IPS-20b (cell line): ENCODE results near the gene PNRC1.
A peak's percentile ranks its signal among the peaks of the same experiment; 100 is the strongest.
"Not testable (repeated sequence)": the region's sequence is repeated elsewhere in the genome, so short reads cannot be mapped to it uniquely, and the experiment has no call there.

Source experiments
- H3K27ac ChIP-seq: one replicate; pipeline ENCODE4 v1.5.1; 2013; ENCODE audit warnings: low read length
- H3K27me3 ChIP-seq: 2 replicates; pipeline ENCODE4 v1.6.1; 2013; ENCODE audit warnings: mild to moderate bottlenecking, low read length, inconsistent platforms; ENCODE audit not compliant: insufficient read depth
- H3K36me3 ChIP-seq: 2 replicates; pipeline ENCODE4 v1.6.1; 2013; ENCODE audit warnings: low read depth, mild to moderate bottlenecking, inconsistent platforms, low read length, moderate library complexity; ENCODE audit not compliant: insufficient read depth
- H3K4me1 ChIP-seq: 2 replicates; pipeline ENCODE4 v1.6.1; 2013; ENCODE audit warnings: mild to moderate bottlenecking, control low read depth, inconsistent platforms, low read length, moderate library complexity; ENCODE audit not compliant: insufficient read depth
- H3K4me3 ChIP-seq: 2 replicates; pipeline ENCODE4 v1.5.1; 2013; ENCODE audit warnings: mild to moderate bottlenecking, low read length, inconsistent platforms
- H3K9ac ChIP-seq: 2 replicates; pipeline ENCODE4 v1.6.1; 2013; ENCODE audit warnings: low read depth, mild to moderate bottlenecking, inconsistent platforms, low read length, moderate library complexity
- H3K9me3 ChIP-seq: 2 replicates; pipeline ENCODE4 v1.6.1; 2013; ENCODE audit warnings: mild to moderate bottlenecking, low read depth, low read length, inconsistent platforms; ENCODE audit not compliant: insufficient read depth

PNRC1 gene

GRCh38 chr6:89063881-89064280 lies 16.7 kb upstream of the PNRC1 start:
- H3K27ac ChIP-seq, result no peak overlapping the region
- no peaks in the 10 kb centered on the region for H3K36me3 ChIP-seq
- no peaks in the 10 kb centered on the region for H3K27me3 ChIP-seq
- H3K9me3 ChIP-seq, result no peaks in the 10 kb centered on the region
- H3K4me3 ChIP-seq, result no peak overlapping the region
- H3K9ac ChIP-seq, result no peak overlapping the region
- no peaks in the 10 kb centered on the region for H3K4me1 ChIP-seq

DNA sequence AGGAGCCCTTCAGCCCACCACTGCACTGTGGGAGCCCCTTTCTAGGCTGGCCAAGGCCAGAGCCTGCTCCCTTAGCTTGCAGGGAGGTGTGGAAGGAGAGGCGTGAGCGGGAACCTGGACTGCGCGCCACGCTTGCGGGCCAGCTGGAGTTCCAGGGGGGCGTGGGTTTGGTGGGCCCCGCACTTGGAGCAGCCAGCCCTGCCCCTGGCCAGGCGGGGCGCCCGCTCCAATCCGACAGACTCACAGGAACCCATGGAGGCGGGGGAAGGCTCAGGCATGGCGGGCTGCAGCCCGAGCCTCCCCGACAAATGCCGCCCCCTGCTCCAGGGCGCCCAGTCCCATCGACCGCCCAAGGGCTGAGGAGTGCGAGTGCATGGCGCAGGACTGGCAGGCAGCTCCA lies 15.6 kb upstream of the PNRC1 start:
- H3K27ac ChIP-seq, H3K4me1 ChIP-seq, H3K9ac ChIP-seq, H3K36me3 ChIP-seq, H3K4me3 ChIP-seq, H3K27me3 ChIP-seq, H3K9me3 ChIP-seq: not testable (repeated sequence)

DNA sequence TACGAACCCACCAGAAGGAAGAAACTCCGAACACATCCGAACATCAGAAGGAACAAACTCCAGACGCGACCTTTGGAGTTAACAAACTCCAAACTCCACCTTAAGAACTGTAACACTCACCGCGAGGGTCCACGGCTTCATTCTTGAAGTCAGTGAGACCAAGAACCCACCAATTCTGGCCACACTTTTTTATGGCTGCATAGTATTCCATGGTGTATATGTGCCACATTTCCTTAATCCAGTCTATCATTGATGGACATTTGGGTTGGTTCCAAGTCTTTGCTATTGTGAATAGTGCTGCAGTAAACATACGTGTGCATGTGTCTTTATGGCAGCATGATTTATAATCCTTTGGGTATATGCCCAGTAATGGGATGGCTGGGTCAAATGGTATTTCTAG lies 14.4 kb upstream of the PNRC1 start:
- H3K9ac ChIP-seq, H3K4me3 ChIP-seq, H3K36me3 ChIP-seq, H3K27me3 ChIP-seq, H3K27ac ChIP-seq, H3K4me1 ChIP-seq, H3K9me3 ChIP-seq: not testable (repeated sequence)

DNA sequence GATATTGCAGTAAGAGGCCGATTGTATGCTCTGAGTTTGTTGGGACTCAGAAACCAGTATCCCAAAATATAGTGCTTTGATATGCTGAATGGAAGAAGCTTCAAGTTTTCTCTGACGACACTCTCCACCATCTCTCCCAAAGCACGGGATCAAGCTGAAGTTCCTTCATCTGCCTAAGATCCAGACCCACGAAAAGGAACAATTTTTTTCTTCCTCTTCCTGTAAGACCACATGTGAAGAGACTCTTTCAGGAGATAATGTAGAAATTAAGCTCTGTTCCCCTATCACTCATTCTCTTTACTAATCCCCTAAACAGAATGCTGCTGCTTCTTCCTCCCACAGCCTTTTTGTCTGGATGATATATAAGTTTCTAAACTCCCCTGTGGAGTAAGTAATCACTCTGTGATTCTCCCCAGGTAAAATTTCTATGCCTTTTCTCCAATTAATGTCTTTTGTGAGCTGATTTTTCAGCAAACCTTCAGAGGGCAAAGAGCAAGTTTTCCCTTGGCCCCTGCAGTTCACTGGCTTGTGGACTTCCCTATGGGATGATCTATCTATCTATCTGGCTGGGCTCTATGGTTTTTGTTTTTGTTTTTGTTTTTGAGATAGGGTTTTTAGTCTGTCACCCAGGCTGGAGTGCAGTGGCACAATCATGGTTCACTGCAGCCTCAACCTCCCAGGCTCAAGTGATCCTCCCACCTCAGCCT lies 13.5 kb upstream of the PNRC1 start:
- no peaks in the 10 kb centered on the region for H3K36me3 ChIP-seq
- H3K27ac ChIP-seq, result no peak overlapping the region
- no peaks in the 10 kb centered on the region for H3K4me1 ChIP-seq
- no peaks in the 10 kb centered on the region for H3K9me3 ChIP-seq
- no peaks in the 10 kb centered on the region for H3K27me3 ChIP-seq
- H3K9ac ChIP-seq, result no peak overlapping the region
- no peak overlapping the region for H3K4me3 ChIP-seq

- H3K4me1 ChIP-seq, result no peaks in the 10 kb centered on the region
- H3K9ac ChIP-seq, result no peak overlapping the region
- H3K4me3 ChIP-seq, result no peak overlapping the region
- no peaks in the 10 kb centered on the region for H3K36me3 ChIP-seq
- H3K27ac ChIP-seq, result no peak overlapping the region
- no peaks in the 10 kb centered on the region for H3K9me3 ChIP-seq
- H3K27me3 ChIP-seq, result no peaks in the 10 kb centered on the region
Observed at GRCh38 chr6:89067796-89068195, 12.8 kb upstream of the PNRC1 start.

DNA sequence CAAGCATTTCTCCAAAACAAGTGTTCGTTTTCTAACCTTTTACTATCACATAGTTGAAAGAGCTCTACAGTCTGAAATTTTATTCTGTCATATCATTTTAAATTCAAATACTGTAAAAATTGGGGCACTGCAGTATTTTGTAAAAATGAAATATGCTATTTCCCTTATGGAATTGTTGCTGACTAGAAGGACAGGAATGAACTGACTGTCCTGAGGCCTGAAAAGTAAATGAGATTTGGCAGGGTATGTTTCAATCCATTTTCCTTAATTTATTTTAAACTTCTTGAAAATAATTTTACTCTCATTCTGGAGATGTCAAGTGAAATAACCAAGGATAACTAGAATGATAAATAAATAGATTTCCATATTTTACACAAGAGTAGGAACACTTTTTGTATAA lies 11.9 kb upstream of the PNRC1 start:
- Histone ChIP-seq H3K4me3 (no peak overlapping the region), H3K27me3 (no peaks in the 10 kb centered on the region), H3K27ac (no peak overlapping the region), H3K36me3 (no peaks in the 10 kb centered on the region), H3K9me3 (no peaks in the 10 kb centered on the region; the same call in 1 of the 2 replicates), H3K9ac (no peak overlapping the region), H3K4me1 (no peaks in the 10 kb centered on the region)

- Histone ChIP-seq H3K36me3 (no peaks in the 10 kb centered on the region), H3K27me3 (no peaks in the 10 kb centered on the region), H3K4me3 (no peak overlapping the region), H3K9ac (no peak overlapping the region), H3K27ac (no peak overlapping the region), H3K9me3 (no peaks in the 10 kb centered on the region; the same call in 1 of the 2 replicates), H3K4me1 (no peaks in the 10 kb centered on the region)
Observed at GRCh38 chr6:89069536-89070163, 10.9 kb upstream of the PNRC1 start.

DNA sequence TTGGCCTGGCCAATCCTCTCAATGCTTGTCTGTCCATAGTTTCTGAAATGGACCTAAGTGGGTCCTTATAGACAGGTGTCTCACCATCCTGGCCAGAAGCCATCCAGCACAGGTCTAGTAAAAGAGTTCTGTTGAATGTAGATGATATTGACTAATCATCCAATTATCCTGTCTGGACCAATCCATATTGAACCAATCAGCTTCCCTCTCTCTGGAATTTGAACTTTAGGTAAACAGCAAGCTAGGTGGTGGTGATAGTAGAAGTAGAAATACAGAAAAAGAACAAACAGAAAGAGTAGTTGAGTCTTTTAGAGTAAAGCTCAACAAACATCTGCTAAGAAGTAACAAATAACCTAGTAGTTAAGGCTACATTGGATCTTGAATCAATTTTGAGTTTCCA lies 9.5 kb upstream of the PNRC1 start:
- no peaks in the 10 kb centered on the region for H3K36me3 ChIP-seq
- H3K27ac ChIP-seq, result no peak overlapping the region
- no peak overlapping the region for H3K4me3 ChIP-seq
- no peaks in the 10 kb centered on the region; the same call in 1 of the 2 replicates for H3K9me3 ChIP-seq
- H3K4me1 ChIP-seq, result no peaks in the 10 kb centered on the region
- no peaks in the 10 kb centered on the region for H3K27me3 ChIP-seq
- no peak overlapping the region for H3K9ac ChIP-seq

GRCh38 chr6:89073014-89073620 lies 7.4 kb upstream of the PNRC1 start:
- no peak overlapping the region for H3K4me3 ChIP-seq
- no peaks in the 10 kb centered on the region; the same call in 1 of the 2 replicates for H3K9me3 ChIP-seq
- H3K36me3 ChIP-seq, result no peaks in the 10 kb centered on the region
- no peaks in the 10 kb centered on the region for H3K27me3 ChIP-seq
- H3K27ac ChIP-seq, result no peak overlapping the region
- no peaks in the 10 kb centered on the region for H3K4me1 ChIP-seq
- no peak overlapping the region for H3K9ac ChIP-seq

DNA sequence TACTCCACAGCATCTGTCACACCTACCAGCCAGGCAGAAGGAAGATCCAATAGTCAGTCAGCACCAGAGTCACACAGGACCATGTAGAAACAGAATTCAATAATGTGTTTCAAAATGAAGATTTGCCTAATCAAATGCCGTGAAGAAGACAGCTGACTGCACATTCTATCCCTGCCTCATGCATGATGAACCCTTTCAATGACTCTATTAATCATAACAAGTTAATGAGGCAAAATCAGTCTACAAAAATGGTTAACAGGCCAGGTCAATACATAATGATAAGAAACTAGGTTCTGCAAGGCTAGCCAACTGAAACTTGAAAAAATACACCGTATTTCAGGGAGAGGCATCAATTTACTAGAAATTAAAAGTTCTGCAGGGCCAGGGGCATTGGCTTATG lies 6.7 kb upstream of the PNRC1 start:
- Histone ChIP-seq H3K9ac (no peak overlapping the region), H3K9me3 (no peaks in the 10 kb centered on the region; the same call in 1 of the 2 replicates), H3K4me1 (no peaks in the 10 kb centered on the region), H3K4me3 (no peak overlapping the region), H3K27ac (no peak overlapping the region), H3K36me3 (no peaks in the 10 kb centered on the region), H3K27me3 (no peaks in the 10 kb centered on the region; the same call in 1 of the 2 replicates)

- Histone ChIP-seq H3K27me3 (peaks cover 21% of the 10 kb centered on the region; the same call in 1 of the 2 replicates), H3K36me3 (peaks cover 16% of the 10 kb centered on the region), H3K9me3 (no peaks in the 10 kb centered on the region), H3K4me1 (peaks cover 27% of the 10 kb centered on the region), H3K9ac (peak overlapping the region; percentile 65; the same call in 1 of the 2 replicates), H3K4me3 (peak overlapping the region; percentile 70), H3K27ac (no peak overlapping the region)
Observed at GRCh38 chr6:89079511-89080234, 878 bp upstream of the PNRC1 start.
